GM23248 (cell line): ENCODE results near the gene MAPK6. TPM values are rescaled to one million over a fixed set of nuclear protein-coding genes. Genes with fewer than 3 reads are reported as not detected.

ENCODE experiments used
- DNase-seq: peaks from one replicate; pipeline ENCODE4 v3.0.0-alpha.2; 2015
- H2AFZ ChIP-seq: fragments of 200-600 bp; sonication (generic); 2 replicates; pipeline ENCODE4 v1.6.1; 2016; ENCODE audit warnings: antibody characterized with exemption
- H3F3A ChIP-seq: fragments of 200-600 bp; sonication (generic); 2 replicates; pipeline ENCODE4 v1.6.1; 2016; ENCODE audit warnings: mild to moderate bottlenecking, antibody characterized with exemption, mixed run types; ENCODE audit not compliant: insufficient read depth
- H3K27ac ChIP-seq: fragments of 200-600 bp; sonication (generic); 2 replicates; pipeline ENCODE4 v1.5.1; 2016; ENCODE audit warnings: mild to moderate bottlenecking
- H3K27me3 ChIP-seq: fragments of 200-600 bp; sonication (generic); replicated peaks from 2 replicates; pipeline ENCODE4 v1.6.1; 2016; ENCODE audit warnings: mild to moderate bottlenecking; ENCODE audit not compliant: insufficient read depth
- H3K36me3 ChIP-seq: fragments of 200-600 bp; sonication (generic); 2 replicates; pipeline ENCODE4 v1.6.1; 2016; ENCODE audit warnings: low read depth, mild to moderate bottlenecking
- H3K4me1 ChIP-seq: fragments of 200-600 bp; sonication (generic); 2 replicates; pipeline ENCODE4 v1.6.1; 2016; ENCODE audit warnings: mild to moderate bottlenecking; ENCODE audit not compliant: insufficient read depth
- H3K4me2 ChIP-seq: fragments of 200-600 bp; sonication (generic); one replicate; pipeline ENCODE4 v1.6.1; 2016; ENCODE audit warnings: mild to moderate bottlenecking; ENCODE audit not compliant: unreplicated experiment
- H3K4me3 ChIP-seq: fragments of 200-600 bp; sonication (generic); 2 replicates; pipeline ENCODE4 v1.5.1; 2016; ENCODE audit warnings: mild to moderate bottlenecking
- H3K79me2 ChIP-seq: fragments of 200-600 bp; sonication (generic); 2 replicates; pipeline ENCODE4 v1.6.1; 2016; ENCODE audit warnings: mild to moderate bottlenecking; ENCODE audit not compliant: insufficient read depth
- H3K9ac ChIP-seq: fragments of 200-600 bp; sonication (generic); 2 replicates; pipeline ENCODE4 v1.6.1; 2016; ENCODE audit warnings: mild to moderate bottlenecking
- H3K9me2 ChIP-seq: fragments of 200-600 bp; sonication (generic); 2 replicates; pipeline ENCODE4 v1.6.1; 2016; ENCODE audit warnings: mixed run types, mild to moderate bottlenecking, moderate library complexity; ENCODE audit not compliant: insufficient read depth
- H3K9me3 ChIP-seq: fragments of 200-600 bp; sonication (generic); one replicate; pipeline ENCODE4 v1.6.1; 2017; ENCODE audit warnings: low read depth
- H4K20me1 ChIP-seq: fragments of 200-600 bp; sonication (generic); 2 replicates; pipeline ENCODE4 v1.6.0; 2016; ENCODE audit not compliant: insufficient read depth
- EZH2 ChIP-seq: fragments of 200-600 bp; sonication (generic); IDR thresholded peaks from 2 replicates; pipeline ENCODE4 v1.6.1; 2018; ENCODE audit warnings: antibody characterized with exemption, mild to moderate bottlenecking; ENCODE audit not compliant: insufficient read depth, poor library complexity, severe bottlenecking
- EZH2phosphoT487 ChIP-seq: fragments of 200-600 bp; sonication (generic); IDR thresholded peaks from 2 replicates; pipeline ENCODE4 v1.6.1; 2018; ENCODE audit warnings: antibody characterized with exemption, moderate library complexity, mild to moderate bottlenecking, low read depth; ENCODE audit not compliant: insufficient read depth
- whole genome bisulfite sequencing, 2 experiments: methylation state at CpG; one replicate each; pipeline ENCODE4 v1.1.6; 2015 to 2017; ENCODE audit warnings: low lambda C conversion rate in 2 of 2, low coverage in 1 of 2; ENCODE audit errors: missing lambda C conversion rate in 2 of 2; 5-methylcytosine and 5-hydroxymethylcytosine counted together
- in situ Hi-C: fragments of 300-500 bp; cut with MboI; formaldehyde crosslinking; loops from 2 replicates; pipeline ENCODE4 v1.15.0; 2020
- polyA plus RNA-seq: library from polyadenylated mRNA; unstranded; fragments of >200 nt; fragmentation: Nextera tagmentation; extraction: Ambion mirVana; gene quantifications from 2 replicates; pipeline ENCODE4 v1.2.1, GENCODE V29; 2016
- total RNA-seq: library from RNA; depleted of rRNA; stranded (reverse); fragments of >200 nt; shearing (Covaris generic); gene quantifications from 2 replicates; pipeline ENCODE4 v1.2.3, GENCODE V29; 2014

The MAPK6 gene
- total and polyA plus RNA-seq, 2 experiments from 2014 or later: 36.5 to 69.3 TPM

- Histone ChIP-seq H3K36me3 (no peaks in the 10 kb centered on the region), H2AFZ (no peak overlapping the region), H3K79me2 (peaks cover 72% of the 10 kb centered on the region), H3F3A (peaks cover 37% of the 10 kb centered on the region), H4K20me1 (no peaks in the 10 kb centered on the region; the same call in 1 of the 2 replicates), H3K27me3 (no peaks in the 10 kb centered on the region), H3K9ac (peak overlapping the region; percentile 100), H3K9me2 (no peaks in the 10 kb centered on the region), H3K4me2 (peak overlapping the region; percentile 100), H3K9me3 (no peaks in the 10 kb centered on the region), H3K4me1 (peaks cover 21% of the 10 kb centered on the region), H3K4me3 (peak overlapping the region; percentile 100), H3K27ac (peak overlapping the region; percentile 100)
- peak; percentile 28 for DNase-seq
- 19 to 20% methylated on average over 10 of the region's 10 CpGs for WGBS, 2 experiments
- in situ Hi-C loops: no loop called here
- TF ChIP-seq EZH2 (no peak), EZH2phosphoT487 (no peak)
These were observed 3.0 kb downstream of the MAPK6 start for GRCh38 chr15:52021892-52022540.

GRCh38 chr15:52023169-52023922 is 4.3 kb downstream of the MAPK6 start:
- WGBS, 2 experiments: 98 to 100% methylated on average over 13 of the region's 13 CpGs
- Histone ChIP-seq H3K9ac (peak overlapping the region; percentile 100), H3K79me2 (peaks cover 85% of the 10 kb centered on the region), H4K20me1 (no peaks in the 10 kb centered on the region; the same call in none of the 2 replicates), H3K9me2 (no peaks in the 10 kb centered on the region), H3K27ac (peak overlapping the region; percentile 100), H3K36me3 (0 out of 2 replicates have a peak, but pooled peaks cover 3% of the 10 kb centered on the region), H3K4me2 (peak overlapping the region; percentile 100), H3F3A (peaks cover 39% of the 10 kb centered on the region), H2AFZ (no peak overlapping the region), H3K4me1 (peaks cover 20% of the 10 kb centered on the region), H3K27me3 (no peaks in the 10 kb centered on the region), H3K4me3 (peak overlapping the region; percentile 100), H3K9me3 (no peaks in the 10 kb centered on the region)
- in situ Hi-C loops: no loop called here
- peak; percentile 39 for DNase-seq
- no peak for TF ChIP-seq EZH2
- no peak for TF ChIP-seq EZH2phosphoT487

- peaks cover 18% of the 10 kb centered on the region for H4K20me1 ChIP-seq
- 95 to 96% methylated on average over 5 of the region's 5 CpGs for WGBS, 2 experiments
- no peak overlapping the region for H3K4me2 ChIP-seq
- H3F3A ChIP-seq: peaks cover 23% of the 10 kb centered on the region
- no peak overlapping the region for H3K9ac ChIP-seq
- H3K4me3 ChIP-seq: no peak overlapping the region
- no peaks in the 10 kb centered on the region for H3K9me3 ChIP-seq
- in situ Hi-C loops: no loop called here
- no peak overlapping the region for H3K27ac ChIP-seq
- H3K4me1 ChIP-seq: 0 out of 2 replicates have a peak, but pooled peaks cover 10% of the 10 kb centered on the region
- H3K79me2 ChIP-seq: peaks cover 100% of the 10 kb centered on the region
- peaks cover 14% of the 10 kb centered on the region; the same call in 1 of the 2 replicates for H3K36me3 ChIP-seq
- no peak overlapping the region for H2AFZ ChIP-seq
- TF ChIP-seq EZH2phosphoT487 (no peak), EZH2 (no peak)
- H3K9me2 ChIP-seq: no peaks in the 10 kb centered on the region
- H3K27me3 ChIP-seq: no peaks in the 10 kb centered on the region
- no peak for DNase-seq
These were observed 9.5 kb downstream of the MAPK6 start for GRCh38 chr15:52028431-52029093.

GRCh38 chr15:52030010-52030409 is 11.0 kb downstream of the MAPK6 start:
- peaks cover 100% of the 10 kb centered on the region for H3K79me2 ChIP-seq
- peaks cover 18% of the 10 kb centered on the region; the same call in 1 of the 2 replicates for H3K36me3 ChIP-seq
- H4K20me1 ChIP-seq: peaks cover 18% of the 10 kb centered on the region
- H3K9me3 ChIP-seq: no peaks in the 10 kb centered on the region
- H2AFZ ChIP-seq: no peak overlapping the region
- no peak overlapping the region for H3K27ac ChIP-seq
- in situ Hi-C loops: no loop called here
- WGBS, 2 experiments: 78 to 88% methylated on average over 2 of the region's 2 CpGs
- H3K27me3 ChIP-seq: no peaks in the 10 kb centered on the region
- DNase-seq: no peak
- H3K4me1 ChIP-seq: 0 out of 2 replicates have a peak, but pooled peaks cover 10% of the 10 kb centered on the region
- TF ChIP-seq EZH2: no peak
- no peak for TF ChIP-seq EZH2phosphoT487
- H3K4me2 ChIP-seq: no peak overlapping the region
- H3K4me3 ChIP-seq: no peak overlapping the region
- H3K9ac ChIP-seq: no peak overlapping the region
- H3K9me2 ChIP-seq: no peaks in the 10 kb centered on the region
- H3F3A ChIP-seq: peaks cover 16% of the 10 kb centered on the region; the same call in 1 of the 2 replicates
